NCI-H748 (cell line): ENCODE measurements around the gene ITGB3BP.
"Not testable (repeated sequence)": the region's sequence is repeated elsewhere in the genome, so short reads cannot be mapped to it uniquely, and the experiment has no call there.

Experiments
- DNase-seq: peaks from one replicate; lab custom pipeline; 2025; ENCODE audit not compliant: unreplicated experiment; lab: John Stamatoyannopoulos, UW

The ITGB3BP gene

GRCh38 chr1:63509718-63510117 lies 13.3 kb downstream of the ITGB3BP start:
- DNase-seq = no peak

- no peak for DNase-seq
These were observed 16.2 kb downstream of the ITGB3BP start for GRCh38 chr1:63506782-63507181.

- no peak for DNase-seq
These were observed 21.8 kb downstream of the ITGB3BP start for GRCh38 chr1:63501256-63501655.

- no peak for DNase-seq
These were observed 24.9 kb downstream of the ITGB3BP start for GRCh38 chr1:63498106-63498505.

GRCh38 chr1:63497577-63497976 lies 25.4 kb downstream of the ITGB3BP start:
- DNase-seq = no peak

- peak; percentile 5 for DNase-seq
These were observed 35.5 kb downstream of the ITGB3BP start for GRCh38 chr1:63487336-63488065.

- DNase-seq = no peak
These were observed 36.4 kb downstream of the ITGB3BP start for GRCh38 chr1:63486629-63487028.

- DNase-seq = no peak
These were observed 43.0 kb downstream of the ITGB3BP start for GRCh38 chr1:63480057-63480456.

GRCh38 chr1:63475761-63476160 lies 47.3 kb downstream of the ITGB3BP start:
- no peak for DNase-seq

- DNase-seq = not testable (repeated sequence)
These were observed 54.3 kb downstream of the ITGB3BP start for GRCh38 chr1:63468683-63469082.

- DNase-seq = no peak
These were observed 56.3 kb downstream of the ITGB3BP start for GRCh38 chr1:63466759-63467158.

GRCh38 chr1:63466181-63466580 lies 56.8 kb downstream of the ITGB3BP start:
- DNase-seq = no peak

- DNase-seq = no peak
These were observed 59.8 kb downstream of the ITGB3BP start for GRCh38 chr1:63463248-63463647.

GRCh38 chr1:63461661-63462230 lies 61.3 kb downstream of the ITGB3BP start:
- no peak for DNase-seq

GRCh38 chr1:63458750-63459149 lies 64.3 kb downstream of the ITGB3BP start:
- DNase-seq = no peak

GRCh38 chr1:63454269-63454668 lies 68.8 kb downstream of the ITGB3BP start:
- DNase-seq = no peak

GRCh38 chr1:63453232-63453631 lies 69.8 kb downstream of the ITGB3BP start:
- no peak for DNase-seq

GRCh38 chr1:63450416-63450815 lies 72.6 kb downstream of the ITGB3BP start:
- no peak for DNase-seq

- DNase-seq = no peak
These were observed 74.2 kb downstream of the ITGB3BP start for GRCh38 chr1:63448731-63449246.

- DNase-seq = no peak
These were observed 80.9 kb downstream of the ITGB3BP start for GRCh38 chr1:63442141-63442475.

- DNase-seq = no peak
These were observed 87.9 kb downstream of the ITGB3BP start for GRCh38 chr1:63435161-63435560.

GRCh38 chr1:63429281-63429680 lies 93.7 kb downstream of the ITGB3BP start:
- DNase-seq = no peak

GRCh38 chr1:63428815-63429214 lies 94.2 kb downstream of the ITGB3BP start:
- no peak for DNase-seq
